GM21447 (cell line): ENCODE results near the gene TOR4A.
"Not testable (repeated sequence)": the region's sequence is repeated elsewhere in the genome, so short reads cannot be mapped to it uniquely, and the experiment has no call there.

Experiments
- ATAC-seq: cut with Tn5 transposase; IDR thresholded peaks from one replicate; pipeline ENCODE4 v1.9.1; 2021; ENCODE audit not compliant: unreplicated experiment

TOR4A gene

DNA sequence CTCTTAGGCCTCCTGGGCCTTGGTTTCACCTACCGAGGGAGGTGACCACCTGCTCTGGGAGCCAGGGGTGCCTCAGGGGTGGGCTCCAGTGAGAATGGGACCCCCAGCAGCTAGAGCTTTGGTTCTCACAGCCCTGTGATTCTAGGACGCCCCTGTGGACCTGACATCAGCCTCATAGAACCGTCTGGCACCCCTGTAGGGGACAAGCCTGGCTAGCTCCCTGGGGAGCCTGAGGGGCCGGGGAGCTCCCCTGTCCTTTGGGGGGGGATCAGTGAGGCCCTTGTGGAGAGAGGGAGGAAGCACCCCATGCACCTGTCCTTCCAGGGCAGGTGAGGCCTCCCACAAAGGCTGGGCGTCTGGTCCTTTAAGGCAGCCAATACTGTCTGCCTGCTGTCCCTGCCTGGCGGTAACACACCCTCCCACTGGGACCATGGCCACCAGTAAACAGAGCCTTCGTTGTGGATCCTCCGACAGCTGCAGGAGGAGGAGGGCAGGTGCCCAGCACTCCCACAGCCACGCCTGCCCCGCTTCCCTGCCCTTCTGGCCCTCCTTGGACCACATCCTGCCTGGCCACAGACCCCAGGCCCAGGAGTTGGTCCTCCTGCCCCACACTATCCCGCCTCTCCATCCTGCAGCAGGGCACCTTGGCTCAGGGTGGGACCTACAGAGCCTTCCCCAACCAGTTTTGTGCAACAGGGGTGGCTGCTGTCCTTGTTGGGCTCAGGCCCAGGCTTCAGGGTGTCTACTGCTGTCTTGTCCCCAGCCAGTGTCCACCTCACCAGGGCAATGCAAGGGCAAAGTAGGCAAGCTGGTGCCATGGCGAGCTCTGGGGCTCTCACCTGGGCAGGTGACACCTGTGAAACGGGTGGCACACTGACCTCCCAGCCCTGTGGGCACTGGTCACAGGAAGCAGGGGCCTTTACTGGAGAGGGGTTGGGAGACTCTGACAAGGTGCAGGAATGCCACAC lies 39.5 kb upstream of the TOR4A start:
- ATAC-seq: no peak

DNA sequence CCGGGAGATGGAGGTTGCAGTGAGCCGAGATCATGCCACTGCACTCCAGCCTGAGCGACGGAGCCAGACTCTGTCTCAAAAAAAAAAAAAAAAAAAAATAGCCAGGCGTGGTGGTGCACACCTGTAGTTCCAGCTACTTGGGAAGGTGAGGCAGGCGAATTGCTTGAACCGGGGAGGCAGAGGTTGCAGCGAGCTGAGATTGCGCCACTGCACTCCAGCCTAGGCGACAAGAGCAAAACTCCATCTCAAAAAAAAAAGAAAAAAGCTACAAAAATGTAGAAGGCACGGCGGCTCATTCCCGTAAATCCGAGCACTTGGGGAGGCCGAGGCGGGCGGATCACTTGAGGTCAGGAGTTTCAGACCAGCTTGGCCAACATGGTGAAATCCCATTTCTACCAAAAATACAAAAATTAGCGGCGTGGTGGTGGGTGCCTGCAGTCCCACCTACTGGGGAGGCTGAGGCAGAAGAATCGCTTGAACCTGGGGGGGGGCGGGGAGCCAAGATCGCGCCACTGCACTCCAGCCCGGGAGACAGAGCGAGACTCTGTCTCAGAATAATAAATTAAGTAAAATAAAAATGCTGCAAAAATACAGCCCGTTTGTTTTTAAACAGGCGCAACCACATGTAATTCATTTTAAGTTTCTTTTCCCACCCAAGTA lies 37.9 kb upstream of the TOR4A start:
- ATAC-seq: not testable (repeated sequence)

DNA sequence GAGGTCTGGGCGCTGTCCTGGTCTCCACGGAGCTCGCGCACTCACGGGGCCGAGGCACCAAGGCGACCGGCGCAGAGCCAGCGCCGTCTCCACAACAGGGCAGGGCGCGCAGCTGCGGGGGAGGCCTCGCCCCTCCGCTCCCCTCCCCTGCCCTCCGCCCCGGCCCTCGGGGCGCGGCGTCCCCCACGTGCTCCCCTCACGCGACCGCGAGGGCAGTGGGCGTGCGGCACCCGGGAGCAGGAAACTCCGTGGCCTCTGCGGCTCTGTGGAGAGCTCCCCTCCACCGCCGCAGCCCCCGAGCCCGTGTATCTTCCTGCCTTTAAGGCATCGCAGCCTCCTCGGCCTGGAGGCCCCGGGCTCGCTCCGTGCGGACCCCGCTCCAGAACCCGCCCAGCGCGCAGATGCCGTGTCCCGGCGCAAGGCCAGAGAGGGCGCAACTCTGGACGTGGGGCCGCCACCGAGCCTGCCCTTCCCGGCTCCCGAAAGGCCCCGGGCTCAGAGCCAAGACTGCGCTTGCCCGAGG lies 37.1 kb upstream of the TOR4A start:
- ATAC-seq: peak; percentile 18

DNA sequence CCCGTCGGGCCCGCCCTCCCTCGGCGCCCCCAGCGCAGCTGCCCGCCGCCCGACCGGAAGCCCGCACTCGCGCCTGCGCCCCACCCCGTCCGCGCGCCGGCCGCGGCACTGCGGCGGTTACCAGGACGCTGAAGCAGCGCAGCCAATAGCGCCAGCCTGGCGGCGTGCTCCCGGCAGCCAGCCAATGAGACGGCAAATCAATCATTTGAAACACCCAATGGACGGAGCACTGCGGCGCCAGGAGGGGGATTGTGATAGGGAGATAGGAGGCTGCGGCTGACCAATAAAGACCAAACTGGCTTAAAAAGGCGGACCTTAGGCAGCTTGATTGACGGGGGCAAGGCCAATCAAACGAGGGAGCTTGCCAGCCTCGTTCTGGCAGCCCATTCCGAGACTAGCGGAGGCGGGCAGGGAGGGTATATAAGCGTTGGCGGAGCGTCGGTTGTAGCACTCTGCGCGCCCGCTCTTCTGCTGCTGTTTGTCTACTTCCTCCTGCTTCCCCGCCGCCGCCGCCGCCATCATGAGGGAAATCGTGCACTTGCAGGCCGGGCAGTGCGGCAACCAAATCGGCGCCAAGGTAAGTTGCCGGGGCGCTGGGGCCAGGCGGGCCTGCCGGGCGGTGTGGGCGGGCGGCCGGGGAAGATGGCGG lies 36.6 kb upstream of the TOR4A start, which contains the start of gene TUBB4B:
Gene TUBB4B, plus strand, starts transcription at position 447 of the 649 bp plus-strand sequence. Its CDS starts 74 bp downstream, at position 521.
- peak; percentile 73 for ATAC-seq

DNA sequence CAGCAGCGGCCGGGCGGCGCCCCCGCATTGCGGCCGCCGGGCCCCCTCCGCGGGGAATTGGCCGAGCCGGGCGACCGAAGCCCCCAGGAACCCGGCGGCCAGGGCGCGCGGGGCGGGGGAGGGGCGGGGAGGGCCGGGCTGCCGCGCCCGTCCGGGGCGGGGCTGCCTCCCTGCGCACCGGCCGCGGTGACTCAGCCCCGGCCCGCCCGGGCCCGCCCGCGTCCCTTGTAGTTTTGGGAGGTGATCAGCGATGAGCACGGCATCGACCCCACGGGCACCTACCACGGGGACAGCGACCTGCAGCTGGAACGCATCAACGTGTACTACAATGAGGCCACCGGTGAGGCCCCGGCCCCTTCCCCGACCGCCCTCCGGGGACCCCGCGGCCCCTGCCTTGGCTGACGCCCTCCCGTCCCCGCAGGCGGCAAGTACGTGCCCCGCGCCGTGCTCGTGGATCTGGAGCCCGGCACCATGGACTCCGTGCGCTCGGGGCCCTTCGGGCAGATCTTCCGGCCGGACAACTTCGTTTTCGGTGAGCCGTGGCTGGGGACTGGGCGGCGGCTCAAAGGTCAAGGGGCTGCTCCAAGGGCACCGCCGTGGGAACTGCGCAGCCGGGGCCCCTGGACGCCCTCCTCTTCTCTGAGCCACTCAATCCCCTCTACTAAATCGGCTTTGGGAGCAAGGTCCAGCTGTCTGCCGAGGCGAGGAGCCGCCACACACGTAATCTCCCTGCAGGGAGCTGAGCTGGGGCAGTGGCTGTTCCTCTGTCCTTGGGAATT lies 35.8 kb upstream of the TOR4A start:
- peak; percentile 4 for ATAC-seq

DNA sequence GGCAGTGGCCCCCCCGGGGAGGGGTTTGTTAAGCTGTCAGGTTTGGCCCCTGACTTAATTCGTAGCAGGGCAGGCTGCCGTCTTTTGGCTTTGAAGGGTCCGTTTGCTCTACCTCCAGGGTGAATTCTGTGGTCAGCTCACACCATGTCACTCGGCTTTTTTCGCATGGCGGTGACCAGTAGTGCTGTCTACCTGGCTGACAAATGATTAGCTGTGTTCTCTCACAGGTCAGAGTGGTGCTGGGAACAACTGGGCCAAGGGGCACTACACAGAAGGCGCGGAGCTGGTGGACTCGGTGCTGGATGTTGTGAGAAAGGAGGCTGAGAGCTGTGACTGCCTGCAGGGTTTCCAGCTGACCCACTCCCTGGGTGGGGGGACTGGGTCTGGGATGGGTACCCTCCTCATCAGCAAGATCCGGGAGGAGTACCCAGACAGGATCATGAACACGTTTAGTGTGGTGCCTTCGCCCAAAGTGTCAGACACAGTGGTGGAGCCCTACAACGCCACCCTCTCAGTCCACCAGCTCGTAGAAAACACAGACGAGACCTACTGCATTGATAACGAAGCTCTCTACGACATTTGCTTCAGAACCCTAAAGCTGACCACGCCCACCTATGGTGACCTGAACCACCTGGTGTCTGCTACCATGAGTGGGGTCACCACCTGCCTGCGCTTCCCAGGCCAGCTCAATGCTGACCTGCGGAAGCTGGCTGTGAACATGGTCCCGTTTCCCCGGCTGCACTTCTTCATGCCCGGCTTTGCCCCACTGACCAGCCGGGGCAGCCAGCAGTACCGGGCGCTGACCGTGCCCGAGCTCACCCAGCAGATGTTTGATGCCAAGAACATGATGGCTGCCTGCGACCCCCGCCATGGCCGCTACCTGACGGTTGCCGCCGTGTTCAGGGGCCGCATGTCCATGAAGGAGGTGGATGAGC lies 35.0 kb upstream of the TOR4A start:
- ATAC-seq: no peak

DNA sequence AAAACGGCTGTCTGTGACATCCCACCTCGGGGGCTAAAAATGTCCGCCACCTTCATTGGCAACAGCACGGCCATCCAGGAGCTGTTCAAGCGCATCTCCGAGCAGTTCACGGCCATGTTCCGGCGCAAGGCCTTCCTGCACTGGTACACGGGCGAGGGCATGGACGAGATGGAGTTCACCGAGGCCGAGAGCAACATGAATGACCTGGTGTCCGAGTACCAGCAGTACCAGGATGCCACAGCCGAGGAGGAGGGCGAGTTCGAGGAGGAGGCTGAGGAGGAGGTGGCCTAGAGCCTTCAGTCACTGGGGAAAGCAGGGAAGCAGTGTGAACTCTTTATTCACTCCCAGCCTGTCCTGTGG lies 34.3 kb upstream of the TOR4A start:
- not testable (repeated sequence) for ATAC-seq

DNA sequence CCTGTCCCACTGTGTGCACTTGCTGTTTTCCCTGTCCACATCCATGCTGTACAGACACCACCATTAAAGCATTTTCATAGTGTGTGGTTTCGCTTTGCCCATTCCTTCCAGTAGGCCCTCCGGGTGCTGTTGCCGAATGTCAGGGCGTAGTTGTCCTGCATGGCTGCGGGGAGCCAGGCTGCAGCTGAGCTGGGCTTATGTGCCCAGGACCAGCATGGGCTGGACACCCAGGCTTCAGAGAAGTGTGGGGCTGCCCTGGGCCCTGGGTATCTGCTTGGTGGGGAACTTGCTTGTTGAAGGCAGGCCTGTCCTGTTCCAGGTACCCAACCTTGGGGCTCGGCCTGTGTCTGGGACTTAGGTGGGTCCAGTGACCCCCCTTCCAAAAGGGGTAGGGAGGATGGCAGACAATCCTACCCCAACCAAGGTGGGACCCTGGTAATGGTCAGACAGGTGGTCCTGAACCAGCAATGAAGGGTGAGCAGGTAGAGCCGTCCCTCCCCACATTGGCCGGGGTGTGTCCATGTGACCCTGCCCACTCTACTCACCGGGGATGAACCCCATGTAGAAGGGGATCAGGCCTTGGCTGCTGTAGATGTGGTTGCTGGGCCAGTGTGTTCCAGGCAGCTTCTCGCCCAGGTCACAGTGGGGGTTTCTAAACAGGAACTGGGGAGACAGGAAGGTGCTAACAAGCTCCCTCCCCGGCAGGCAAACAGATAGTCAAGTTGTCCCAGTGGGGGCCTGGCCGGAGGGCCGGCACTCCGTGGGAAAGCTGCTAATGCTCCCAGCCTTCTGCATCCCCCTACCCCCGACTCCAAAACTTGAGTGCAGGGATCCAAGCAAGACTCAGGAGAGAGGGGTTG lies 33.7 kb upstream of the TOR4A start:
- ATAC-seq: no peak

DNA sequence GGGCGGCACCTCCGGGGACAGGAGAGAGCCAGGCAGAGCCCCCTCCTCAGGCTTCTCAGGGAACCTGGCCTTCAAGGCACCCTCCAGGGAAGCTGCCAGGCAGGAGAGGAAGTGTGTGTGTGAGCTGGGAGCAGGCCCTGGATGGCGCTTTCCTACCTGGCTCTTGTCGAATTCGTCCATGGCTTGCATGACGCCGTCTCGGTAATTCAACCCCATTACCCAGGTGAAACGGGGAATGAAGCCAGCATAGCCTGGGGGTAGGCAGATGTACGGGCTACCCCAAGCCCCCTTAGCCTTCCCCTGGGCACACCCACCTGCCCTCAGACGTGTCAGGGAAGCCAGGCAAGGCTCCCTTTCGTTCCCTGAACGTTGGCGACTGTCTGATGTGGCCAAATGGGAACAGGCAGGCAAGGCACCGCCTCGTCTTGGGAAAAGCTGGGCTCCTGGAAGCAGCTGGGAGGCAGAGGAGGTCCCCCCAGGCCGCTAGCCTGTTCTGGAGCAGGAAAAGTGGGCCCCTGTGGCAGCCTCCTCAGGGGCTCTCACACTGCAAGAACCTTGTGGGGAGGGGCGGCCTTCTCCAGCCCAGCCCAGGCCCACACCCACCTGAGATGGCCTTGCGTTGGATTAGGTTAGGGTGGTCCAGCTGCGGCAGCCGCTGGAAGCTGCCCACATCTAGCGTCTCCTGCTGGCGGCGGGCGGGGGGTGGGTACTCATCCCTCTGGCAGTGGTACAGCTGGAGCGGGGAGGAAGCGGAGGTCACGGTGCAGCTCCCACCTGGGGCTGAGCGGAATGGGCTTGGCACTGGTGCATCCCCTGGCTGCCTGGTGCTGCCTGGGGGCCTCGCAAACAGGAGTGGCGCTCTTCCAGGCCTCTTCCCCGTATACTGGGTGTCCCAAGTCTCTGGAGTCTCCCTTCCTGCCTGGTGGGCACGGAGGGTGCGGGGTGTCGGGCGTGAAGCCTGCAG lies 32.8 kb upstream of the TOR4A start:
- no peak for ATAC-seq

DNA sequence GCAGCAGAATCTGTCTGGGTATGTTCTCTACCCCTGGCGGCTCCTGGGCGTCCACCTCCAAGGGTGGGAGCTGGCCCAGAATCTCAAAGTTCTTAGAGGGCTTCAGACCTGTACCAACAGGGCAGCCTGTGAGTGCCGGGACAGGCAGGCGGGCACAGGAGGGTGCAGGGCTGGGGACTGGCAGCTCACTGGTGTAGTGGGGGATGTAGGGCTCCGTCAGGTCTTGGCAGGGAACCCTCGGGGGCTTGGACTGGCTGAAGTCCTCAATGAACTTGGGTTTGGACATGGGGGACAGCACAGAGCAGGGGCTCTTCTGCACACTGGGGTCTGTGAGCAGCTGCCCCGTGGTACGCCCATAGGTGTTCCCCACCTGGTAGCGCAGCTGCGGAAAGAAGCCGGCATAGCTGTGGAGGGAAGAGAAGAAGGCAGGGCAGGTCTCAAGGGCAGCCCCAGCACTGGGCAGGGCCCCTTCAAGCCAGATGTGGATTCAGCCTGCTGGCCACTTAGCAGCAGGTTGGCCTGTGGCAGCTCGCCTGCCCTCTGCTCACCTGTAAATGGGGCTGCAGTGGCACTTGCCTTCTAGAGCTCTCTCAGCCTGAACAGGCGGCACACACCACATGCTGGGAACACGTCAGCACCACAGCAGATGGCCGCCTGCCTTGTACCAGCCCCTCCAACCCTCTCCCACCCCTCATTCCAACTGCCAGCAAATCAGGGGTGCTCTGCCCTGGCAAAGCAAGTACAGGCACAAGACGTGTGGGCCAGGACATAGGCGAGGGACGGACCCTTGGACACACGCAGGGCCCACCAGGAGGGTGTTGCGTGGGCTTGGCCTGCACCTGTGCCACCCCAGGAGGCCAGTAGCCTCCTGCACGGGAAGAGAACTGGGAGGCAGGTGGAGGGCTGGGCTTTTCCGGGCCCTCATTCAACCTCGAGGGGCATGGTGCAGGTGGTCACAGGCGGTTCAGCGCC lies 31.8 kb upstream of the TOR4A start:
- ATAC-seq: no peak

DNA sequence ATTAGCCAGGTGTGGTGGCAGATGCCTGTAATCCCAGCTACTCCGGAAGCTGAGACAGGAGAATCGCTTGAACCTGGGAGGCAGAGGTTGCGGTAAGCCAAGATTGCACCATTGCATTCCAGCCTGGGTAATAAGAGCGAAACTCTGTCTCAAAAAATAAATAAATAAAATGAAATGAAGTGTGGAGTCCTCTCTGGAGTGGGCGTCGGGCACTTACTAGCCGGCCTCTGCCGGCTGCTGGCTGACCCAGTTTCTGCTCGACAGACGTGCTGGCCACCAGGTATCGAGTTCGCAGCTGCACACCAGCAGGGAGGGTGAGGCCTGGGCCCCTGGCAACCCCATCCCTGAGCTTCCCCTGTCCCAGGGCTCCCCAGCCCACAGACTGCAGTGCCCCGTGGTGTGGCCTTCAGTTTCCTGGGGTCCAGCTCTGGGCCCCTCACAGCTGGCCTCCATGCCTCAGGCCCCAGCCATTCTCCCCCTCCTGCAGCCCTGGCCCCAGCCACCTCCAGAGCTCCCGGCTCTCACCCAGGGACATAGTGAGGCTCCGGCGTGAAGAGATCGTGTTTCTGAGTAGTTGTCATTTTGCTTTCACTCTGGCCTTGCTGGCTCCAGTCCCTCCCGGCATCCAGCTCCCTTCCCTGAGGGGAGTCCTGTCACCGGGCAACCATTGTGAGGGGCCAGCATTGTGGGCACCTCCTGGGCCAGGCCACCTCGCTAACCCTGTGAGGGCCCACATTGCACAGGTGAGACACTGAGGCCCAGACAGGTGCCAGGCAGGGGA lies 30.2 kb upstream of the TOR4A start:
- ATAC-seq: no peak

DNA sequence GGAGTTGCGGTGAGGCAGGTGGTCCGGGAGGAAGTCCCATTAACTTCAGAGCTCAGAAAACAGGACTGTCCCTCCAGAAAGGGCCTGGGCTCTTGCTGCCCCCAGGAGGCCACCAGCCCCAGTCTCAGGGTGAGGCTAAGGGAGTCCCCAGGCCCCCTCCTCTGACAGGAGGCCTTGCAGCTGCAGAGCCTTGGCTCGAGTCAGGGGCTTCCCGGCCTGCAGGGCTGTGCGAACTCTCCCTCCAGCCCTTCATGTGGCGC lies 29.7 kb upstream of the TOR4A start:
- ATAC-seq: no peak

DNA sequence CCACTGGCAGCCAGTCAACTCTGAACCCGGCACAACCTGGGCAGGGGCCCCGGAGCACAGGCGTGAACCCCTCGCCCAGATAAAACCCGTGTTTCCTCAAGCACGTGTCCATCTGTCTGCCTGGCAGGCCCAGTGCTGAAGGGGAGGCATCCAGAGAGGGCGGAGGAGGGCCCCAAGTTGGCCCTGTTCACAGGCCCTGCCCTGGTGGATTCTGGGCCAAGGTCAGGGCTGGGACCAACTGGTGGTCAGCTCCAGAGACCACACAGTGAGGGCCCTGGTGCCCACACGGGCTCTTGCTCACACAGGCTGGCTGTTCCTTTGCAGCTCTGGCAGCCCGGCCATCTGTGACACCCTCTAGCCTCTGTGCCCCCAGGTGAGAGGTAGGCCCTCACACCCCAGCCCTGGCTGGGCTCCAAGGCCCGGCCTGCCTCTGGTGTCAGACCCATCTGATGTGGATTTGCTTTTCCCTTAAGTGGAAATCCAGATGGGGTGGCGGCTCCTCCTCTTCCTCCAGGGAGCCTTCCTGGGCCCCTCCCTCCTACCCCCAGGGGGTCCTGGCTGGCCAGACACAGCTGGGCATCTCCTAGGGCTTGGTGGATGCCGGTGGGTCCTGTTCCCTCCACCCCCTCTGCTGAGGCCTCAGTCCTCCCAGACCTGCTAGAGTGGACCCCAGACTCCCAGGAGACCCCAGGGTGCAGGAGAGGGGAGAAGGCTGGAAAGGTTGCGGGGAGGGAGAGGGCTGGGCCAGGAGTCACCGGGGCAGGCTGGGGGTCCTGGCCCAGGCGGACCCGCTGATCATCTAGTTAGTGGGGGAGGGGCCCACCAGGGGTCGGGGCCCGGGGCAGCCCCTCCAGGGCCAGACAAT lies 27.0 kb upstream of the TOR4A start:
- ATAC-seq: no peak

DNA sequence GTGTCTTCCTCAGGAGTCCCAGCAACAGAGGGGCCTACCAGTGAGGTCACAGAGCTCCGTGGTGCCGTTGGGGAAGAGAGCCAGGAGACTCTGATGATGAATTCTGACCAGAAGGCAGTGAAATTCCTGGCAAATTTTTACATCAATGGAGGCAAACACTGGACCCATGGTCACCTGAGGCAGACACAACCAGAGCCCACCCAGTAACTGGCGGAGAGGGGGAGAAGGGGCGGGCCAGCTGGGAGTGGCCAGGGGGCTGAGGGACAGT lies 26.4 kb upstream of the TOR4A start, which contains the start of gene STPG3:
Gene STPG3, plus strand, starts transcription at position 93 of the 268 bp plus-strand sequence. Its CDS starts 1 bp downstream, at position 94.
- ATAC-seq: no peak
